Activated gamma-delta T cell treated with anti-CD3 and anti-CD28 coated beads, Interleukin-2, amount 50 U/mL, for 16 hours (primary cell): Measurements from ENCODE around the gene CACNA2D2.

Experiments used
- DNase-seq: peaks from one replicate; pipeline ENCODE4 v3.0.0-alpha.2; 2020; ENCODE audit warnings: low read depth

Gene CACNA2D2

GRCh38 chr3:50503504-50504342 is at the start of gene CACNA2D2:
TSS of gene CACNA2D2 (minus strand) at chr3:50503634. CDS start at chr3:50503423, 211 bp downstream.
- DNase-seq, result peak; percentile 45

- DNase-seq, result no peak
Measured at GRCh38 chr3:50552598-50552997, 49.2 kb upstream of the CACNA2D2 start.

- no peak for DNase-seq
Measured at GRCh38 chr3:50551681-50552435, 48.4 kb upstream of the CACNA2D2 start.

GRCh38 chr3:50551054-50551659 is 47.7 kb upstream of the CACNA2D2 start:
- DNase-seq, result no peak

- DNase-seq, result peak; percentile 51
Measured at GRCh38 chr3:50550079-50550736, 46.8 kb upstream of the CACNA2D2 start.

- no peak for DNase-seq
Measured at GRCh38 chr3:50549226-50549625, 45.8 kb upstream of the CACNA2D2 start.

GRCh38 chr3:50545781-50546180 is 42.3 kb upstream of the CACNA2D2 start:
- no peak for DNase-seq

- peak; percentile 41 for DNase-seq
Measured at GRCh38 chr3:50542177-50543034, 39.0 kb upstream of the CACNA2D2 start.

- no peak for DNase-seq
Measured at GRCh38 chr3:50539356-50540286, 36.2 kb upstream of the CACNA2D2 start.

- DNase-seq, result no peak
Measured at GRCh38 chr3:50537421-50538129, 34.1 kb upstream of the CACNA2D2 start.

- DNase-seq, result no peak
Measured at GRCh38 chr3:50536471-50537180, 33.2 kb upstream of the CACNA2D2 start.

- DNase-seq, result no peak
Measured at GRCh38 chr3:50534681-50535330, 31.4 kb upstream of the CACNA2D2 start.

GRCh38 chr3:50533807-50534461 is 30.5 kb upstream of the CACNA2D2 start:
- no peak for DNase-seq

- no peak for DNase-seq
Measured at GRCh38 chr3:50533316-50533715, 29.9 kb upstream of the CACNA2D2 start.

GRCh38 chr3:50532062-50532705 is 28.8 kb upstream of the CACNA2D2 start:
- DNase-seq, result no peak

GRCh38 chr3:50531201-50531600 is 27.8 kb upstream of the CACNA2D2 start:
- DNase-seq, result no peak
